Hepatocyte (in vitro differentiated cells): ENCODE measurements around the gene OSCAR.

Source experiments
- EZH2 ChIP-seq: fragments of 200-600 bp; sonication (generic); IDR thresholded peaks from 2 replicates; pipeline ENCODE4 v1.6.1; 2016; ENCODE audit warnings: antibody characterized with exemption, mild to moderate bottlenecking, borderline replicate concordance
- EZH2phosphoT487 ChIP-seq: fragments of 200-600 bp; sonication (generic); IDR thresholded peaks from one replicate; pipeline ENCODE4 v1.6.1; 2018; ENCODE audit warnings: antibody characterized with exemption, mild to moderate bottlenecking, low read depth, moderate library complexity; ENCODE audit not compliant: unreplicated experiment, severe bottlenecking
- TF ChIP-seq, protein P1 (sequence below): fragments of 200-600 bp; sonication (generic); IDR thresholded peaks from 2 replicates; pipeline ENCODE4 v1.5.1; 2016; ENCODE audit warnings: antibody characterized with exemption, mild to moderate bottlenecking; ENCODE audit not compliant: poor library complexity

DNA sequence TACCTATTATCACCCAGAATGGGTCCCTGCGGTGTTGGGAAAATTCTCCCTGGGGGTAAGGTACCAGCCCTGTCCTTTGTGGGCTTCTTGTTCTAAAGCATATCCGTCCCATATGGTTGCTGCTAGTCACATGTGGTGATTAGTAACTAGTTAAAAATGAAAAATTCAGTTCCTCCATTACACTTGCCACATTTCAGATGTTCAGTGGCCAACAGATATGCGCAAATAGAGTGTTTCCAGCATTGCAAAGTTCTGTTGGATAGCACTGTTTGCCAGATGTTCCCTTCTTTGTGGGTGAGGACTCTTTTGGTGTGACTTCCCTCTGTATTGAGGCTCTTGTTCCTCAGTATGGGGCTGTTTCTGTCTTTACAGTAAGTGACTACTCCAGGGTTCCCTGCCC lies 40.8 kb upstream of the OSCAR start:
- TF ChIP-seq EZH2: no peak
- TF ChIP-seq, protein P1, sequence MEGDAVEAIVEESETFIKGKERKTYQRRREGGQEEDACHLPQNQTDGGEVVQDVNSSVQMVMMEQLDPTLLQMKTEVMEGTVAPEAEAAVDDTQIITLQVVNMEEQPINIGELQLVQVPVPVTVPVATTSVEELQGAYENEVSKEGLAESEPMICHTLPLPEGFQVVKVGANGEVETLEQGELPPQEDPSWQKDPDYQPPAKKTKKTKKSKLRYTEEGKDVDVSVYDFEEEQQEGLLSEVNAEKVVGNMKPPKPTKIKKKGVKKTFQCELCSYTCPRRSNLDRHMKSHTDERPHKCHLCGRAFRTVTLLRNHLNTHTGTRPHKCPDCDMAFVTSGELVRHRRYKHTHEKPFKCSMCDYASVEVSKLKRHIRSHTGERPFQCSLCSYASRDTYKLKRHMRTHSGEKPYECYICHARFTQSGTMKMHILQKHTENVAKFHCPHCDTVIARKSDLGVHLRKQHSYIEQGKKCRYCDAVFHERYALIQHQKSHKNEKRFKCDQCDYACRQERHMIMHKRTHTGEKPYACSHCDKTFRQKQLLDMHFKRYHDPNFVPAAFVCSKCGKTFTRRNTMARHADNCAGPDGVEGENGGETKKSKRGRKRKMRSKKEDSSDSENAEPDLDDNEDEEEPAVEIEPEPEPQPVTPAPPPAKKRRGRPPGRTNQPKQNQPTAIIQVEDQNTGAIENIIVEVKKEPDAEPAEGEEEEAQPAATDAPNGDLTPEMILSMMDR: no peak
- TF ChIP-seq EZH2phosphoT487: no peak
